GM23338 (cell line): Measurements from ENCODE around the gene GALNT1. TPM values are rescaled to one million over a fixed set of nuclear protein-coding genes. Genes with fewer than 3 reads are reported as not detected.

ENCODE experiments used
- ATAC-seq: fragments of 200-7000 bp; cut with Tn5 transposase; 3 replicates; pipeline ENCODE4 v1.9.1; 2020
- DNase-seq: peaks from one replicate; pipeline ENCODE4 v3.0.0-alpha.2; 2015; ENCODE audit warnings: low spot score
- H2AFZ ChIP-seq: fragments of 200-600 bp; sonication (generic); 2 replicates; pipeline ENCODE4 v1.8.0; 2016; ENCODE audit warnings: antibody characterized with exemption, mild to moderate bottlenecking, moderate library complexity
- H3F3A ChIP-seq: fragments of 200-600 bp; sonication (generic); replicated peaks from 2 replicates; pipeline ENCODE4 v1.8.0; 2017; ENCODE audit warnings: antibody characterized with exemption, mixed run types, low read depth
- H3K27ac ChIP-seq: fragments of 200-600 bp; sonication (generic); 2 replicates; pipeline ENCODE4 v1.6.1; 2016; ENCODE audit warnings: low read depth
- H3K27me3 ChIP-seq: fragments of 200-600 bp; sonication (generic); 2 replicates; pipeline ENCODE4 v1.8.0; 2016; ENCODE audit warnings: mild to moderate bottlenecking, mixed run types, moderate library complexity; ENCODE audit not compliant: insufficient read depth
- H3K36me3 ChIP-seq: fragments of 200-600 bp; sonication (generic); 2 replicates; pipeline ENCODE4 v1.8.0; 2016; ENCODE audit warnings: mild to moderate bottlenecking; ENCODE audit not compliant: insufficient read depth
- H3K4me1 ChIP-seq: fragments of 200-600 bp; sonication (generic); 2 replicates; pipeline ENCODE4 v1.8.0; 2016; ENCODE audit warnings: mild to moderate bottlenecking, moderate library complexity; ENCODE audit not compliant: insufficient read depth
- H3K4me2 ChIP-seq: fragments of 200-600 bp; sonication (generic); 2 replicates; pipeline ENCODE4 v1.7.1; 2017; ENCODE audit warnings: mixed run types
- H3K4me3 ChIP-seq: fragments of 200-600 bp; sonication (generic); 2 replicates; pipeline ENCODE4 v1.6.1; 2016; ENCODE audit warnings: mixed run types
- H3K79me2 ChIP-seq: fragments of 200-600 bp; sonication (generic); replicated peaks from 2 replicates; pipeline ENCODE4 v1.8.0; 2017; ENCODE audit warnings: mild to moderate bottlenecking; ENCODE audit not compliant: insufficient read depth
- H3K9me2 ChIP-seq: fragments of 200-600 bp; sonication (generic); 2 replicates; pipeline ENCODE4 v1.8.0; 2017; ENCODE audit not compliant: insufficient read depth
- H4K20me1 ChIP-seq: fragments of 200-600 bp; sonication (generic); replicated peaks from 2 replicates; pipeline ENCODE4 v1.8.0; 2017; ENCODE audit warnings: mild to moderate bottlenecking; ENCODE audit not compliant: insufficient read depth
- H3K27ac Mint-ChIP-seq: 2 replicates; pipeline ENCODE4 v1.8.0; 2020; ENCODE audit warnings: inconsistent platforms, mild to moderate bottlenecking, moderate library complexity, mixed read lengths
- H3K27me3 Mint-ChIP-seq: 3 replicates; pipeline ENCODE4 v1.8.0; 2022; ENCODE audit warnings: low read depth, mild to moderate bottlenecking, moderate library complexity, mixed read lengths, inconsistent platforms; ENCODE audit not compliant: insufficient read depth, poor library complexity
- H3K36me3 Mint-ChIP-seq: 3 replicates; pipeline ENCODE4 v1.8.0; 2021; ENCODE audit warnings: low read depth, mild to moderate bottlenecking, inconsistent platforms, moderate library complexity, mixed read lengths
- H3K4me1 Mint-ChIP-seq: 3 replicates; pipeline ENCODE4 v1.8.0; 2020; ENCODE audit warnings: mild to moderate bottlenecking, inconsistent platforms, mixed read lengths
- H3K4me3 Mint-ChIP-seq: 3 replicates; pipeline ENCODE4 v1.8.0; 2021; ENCODE audit warnings: moderate library complexity, mild to moderate bottlenecking, inconsistent platforms, mixed read lengths
- H3K9me3 Mint-ChIP-seq: 3 replicates; pipeline ENCODE4 v1.8.0; 2020; ENCODE audit warnings: moderate library complexity, mild to moderate bottlenecking, inconsistent platforms, mixed read lengths
- CREB1 ChIP-seq: fragments of 250-450 bp; sonication (Bioruptor Pico); IDR thresholded peaks from 2 replicates; pipeline ENCODE4 v1.5.0; 2020; ENCODE audit warnings: low read depth, mild to moderate bottlenecking, moderate library complexity
- EZH2 ChIP-seq: fragments of 200-600 bp; sonication (generic); IDR thresholded peaks from one replicate; pipeline ENCODE4 v1.8.0; 2017; ENCODE audit warnings: antibody characterized with exemption, mild to moderate bottlenecking, low read depth; ENCODE audit not compliant: unreplicated experiment
- EZH2phosphoT487 ChIP-seq: fragments of 200-600 bp; sonication (generic); IDR thresholded peaks from one replicate; pipeline ENCODE4 v1.8.1; 2018; ENCODE audit warnings: antibody characterized with exemption; ENCODE audit not compliant: unreplicated experiment
- JUNB ChIP-seq: IDR thresholded peaks from one replicate; pipeline ENCODE4 v1.6.1; 2016; ENCODE audit warnings: antibody characterized with exemption; ENCODE audit not compliant: unreplicated experiment
- NANOG ChIP-seq: IDR thresholded peaks from 2 replicates; pipeline ENCODE4 v1.6.1; 2016; ENCODE audit warnings: antibody characterized with exemption, borderline replicate concordance
- POLR2AphosphoS5 ChIP-seq: IDR thresholded peaks from 2 replicates; pipeline ENCODE4 v1.6.1; 2016; ENCODE audit warnings: antibody characterized with exemption, low read depth
- REST ChIP-seq: IDR thresholded peaks from one replicate; pipeline ENCODE4 v1.6.1; 2018; ENCODE audit warnings: antibody characterized with exemption; ENCODE audit not compliant: unreplicated experiment
- STAT1 ChIP-seq: IDR thresholded peaks from one replicate; pipeline ENCODE4 v1.6.1; 2016; ENCODE audit warnings: antibody characterized with exemption; ENCODE audit not compliant: unreplicated experiment
- ZNF114 ChIP-seq: fragments of 250-450 bp; sonication (Bioruptor Pico); IDR thresholded peaks from 2 replicates; pipeline ENCODE4 v1.5.0; 2020; ENCODE audit warnings: mild to moderate bottlenecking, moderate library complexity
- ZNF331 ChIP-seq: fragments of 250-450 bp; sonication (Bioruptor Pico); IDR thresholded peaks from 2 replicates; pipeline ENCODE4 v1.5.0; 2020; ENCODE audit warnings: low read depth, mild to moderate bottlenecking, moderate library complexity
- ZNF462 ChIP-seq: fragments of 250-450 bp; sonication (Bioruptor Pico); IDR thresholded peaks from 2 replicates; pipeline ENCODE4 v1.5.0; 2020; ENCODE audit warnings: mild to moderate bottlenecking, moderate library complexity
- polyA plus RNA-seq: library from polyadenylated mRNA; unstranded; fragments of >200 nt; fragmentation: Nextera tagmentation; extraction: Ambion mirVana; gene quantifications from 2 replicates; pipeline ENCODE4 v1.2.1, GENCODE V29; 2016
- total RNA-seq: library from RNA; depleted of rRNA; stranded (reverse); fragments of >200 nt; shearing (Covaris generic); gene quantifications from 2 replicates; pipeline ENCODE4 v1.2.3, GENCODE V29; 2014
- TF ChIP-seq, protein P1 (sequence below), 2 experiments: fragments of 200-600 bp in 1 of 2; sonication (generic) in 1 of 2; conservative IDR thresholded peaks; 2 replicates each; pipeline versions ENCODE4 v1.5.1 to v1.6.1; 2016 to 2017; ENCODE audit warnings: antibody characterized with exemption in 2 of 2, low read depth in 2 of 2, mild to moderate bottlenecking in 2 of 2, moderate library complexity in 1 of 2
- TF ChIP-seq, protein P2 (sequence below): IDR thresholded peaks from 2 replicates; pipeline ENCODE4 v1.6.1; 2016; ENCODE audit warnings: antibody characterized with exemption

Gene GALNT1
- total and polyA plus RNA-seq, 2 experiments from 2014 or later, result 37.4 to 60.8 TPM

DNA sequence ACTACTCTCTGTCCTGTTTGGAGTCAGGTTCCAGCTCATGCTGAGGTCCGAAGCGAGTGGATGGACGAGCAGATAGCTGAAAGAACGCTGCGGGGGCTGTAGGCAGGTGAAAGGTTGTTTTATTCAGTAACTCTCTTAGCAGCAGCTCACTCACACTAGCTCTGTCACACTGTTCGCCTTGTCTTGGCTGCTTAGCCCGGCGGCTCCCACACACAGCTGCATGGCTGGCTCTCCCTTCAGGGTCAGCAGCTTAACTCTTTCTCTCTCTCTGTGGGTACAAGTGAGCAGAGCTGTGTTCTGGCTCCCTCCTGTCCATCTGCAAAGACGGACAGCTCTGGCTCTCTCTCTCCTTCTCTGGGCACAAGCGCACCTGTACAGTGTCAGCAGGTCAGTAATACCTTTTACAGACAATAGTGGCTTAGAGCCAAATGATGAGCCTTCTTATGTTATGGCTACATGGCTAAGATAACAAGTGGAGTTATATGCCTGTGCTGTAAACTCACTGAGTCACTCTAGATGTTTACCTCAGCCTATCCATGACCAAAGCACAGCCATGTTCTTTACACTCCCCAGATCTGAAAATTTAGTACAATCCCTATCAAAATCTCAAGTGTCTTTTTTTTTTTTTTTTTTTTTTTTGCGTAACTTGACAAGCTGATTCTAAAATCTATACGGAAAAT is 149.3 kb downstream of the GALNT1 start:
- Histone ChIP-seq H3K27ac (no peak overlapping the region), H3K4me3 (no peak overlapping the region), H3K36me3 (no peaks in the 10 kb centered on the region), H3K27me3 (no peaks in the 10 kb centered on the region), H3K79me2 (no peaks in the 10 kb centered on the region), H2AFZ (no peak overlapping the region), H3K9me2 (no peaks in the 10 kb centered on the region), H3F3A (no peaks in the 10 kb centered on the region), H4K20me1 (no peaks in the 10 kb centered on the region), H3K4me1 (no peaks in the 10 kb centered on the region), H3K4me2 (no peak overlapping the region)
- H3K36me3 Mint-ChIP-seq, result no peaks in the 10 kb centered on the region
- peaks cover 3% of the 10 kb centered on the region; the same call in 1 of the 3 replicates for H3K4me1 Mint-ChIP-seq
- DNase-seq, result no peak
- ATAC-seq, result peak; percentile 62
- peaks cover 3% of the 10 kb centered on the region; the same call in 1 of the 3 replicates for H3K9me3 Mint-ChIP-seq
- TF ChIP-seq ZNF462 (CRISPR knock-in tag), result no peak
- TF ChIP-seq JUNB, result no peak
- TF ChIP-seq EZH2phosphoT487, result no peak
- TF ChIP-seq STAT1, result no peak
- TF ChIP-seq REST, result no peak
- no peak for TF ChIP-seq ZNF114
- TF ChIP-seq, protein P1, sequence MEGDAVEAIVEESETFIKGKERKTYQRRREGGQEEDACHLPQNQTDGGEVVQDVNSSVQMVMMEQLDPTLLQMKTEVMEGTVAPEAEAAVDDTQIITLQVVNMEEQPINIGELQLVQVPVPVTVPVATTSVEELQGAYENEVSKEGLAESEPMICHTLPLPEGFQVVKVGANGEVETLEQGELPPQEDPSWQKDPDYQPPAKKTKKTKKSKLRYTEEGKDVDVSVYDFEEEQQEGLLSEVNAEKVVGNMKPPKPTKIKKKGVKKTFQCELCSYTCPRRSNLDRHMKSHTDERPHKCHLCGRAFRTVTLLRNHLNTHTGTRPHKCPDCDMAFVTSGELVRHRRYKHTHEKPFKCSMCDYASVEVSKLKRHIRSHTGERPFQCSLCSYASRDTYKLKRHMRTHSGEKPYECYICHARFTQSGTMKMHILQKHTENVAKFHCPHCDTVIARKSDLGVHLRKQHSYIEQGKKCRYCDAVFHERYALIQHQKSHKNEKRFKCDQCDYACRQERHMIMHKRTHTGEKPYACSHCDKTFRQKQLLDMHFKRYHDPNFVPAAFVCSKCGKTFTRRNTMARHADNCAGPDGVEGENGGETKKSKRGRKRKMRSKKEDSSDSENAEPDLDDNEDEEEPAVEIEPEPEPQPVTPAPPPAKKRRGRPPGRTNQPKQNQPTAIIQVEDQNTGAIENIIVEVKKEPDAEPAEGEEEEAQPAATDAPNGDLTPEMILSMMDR (conservative IDR thresholded peaks at IDR 0.05; ENCODE audit: low read depth in 2 of 2), result no peak
- TF ChIP-seq ZNF331 (CRISPR knock-in tag), result no peak
- no peak for TF ChIP-seq POLR2AphosphoS5
- TF ChIP-seq, protein P2, sequence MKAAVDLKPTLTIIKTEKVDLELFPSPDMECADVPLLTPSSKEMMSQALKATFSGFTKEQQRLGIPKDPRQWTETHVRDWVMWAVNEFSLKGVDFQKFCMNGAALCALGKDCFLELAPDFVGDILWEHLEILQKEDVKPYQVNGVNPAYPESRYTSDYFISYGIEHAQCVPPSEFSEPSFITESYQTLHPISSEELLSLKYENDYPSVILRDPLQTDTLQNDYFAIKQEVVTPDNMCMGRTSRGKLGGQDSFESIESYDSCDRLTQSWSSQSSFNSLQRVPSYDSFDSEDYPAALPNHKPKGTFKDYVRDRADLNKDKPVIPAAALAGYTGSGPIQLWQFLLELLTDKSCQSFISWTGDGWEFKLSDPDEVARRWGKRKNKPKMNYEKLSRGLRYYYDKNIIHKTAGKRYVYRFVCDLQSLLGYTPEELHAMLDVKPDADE, result no peak
- no peak for TF ChIP-seq CREB1 (CRISPR knock-in tag)
- no peak for TF ChIP-seq NANOG
- TF ChIP-seq EZH2, result no peak
- H3K27ac Mint-ChIP-seq, result no peak overlapping the region
- H3K27me3 Mint-ChIP-seq, result peaks cover 5% of the 10 kb centered on the region
- no peak overlapping the region for H3K4me3 Mint-ChIP-seq
